Fibroblast of lung (primary cell): ENCODE measurements around the gene CEP170. TPM values are rescaled to one million over a fixed set of nuclear protein-coding genes. Genes with fewer than 3 reads are reported as not detected.

Experiments used
- DNase-seq, 2 donors: peaks; one replicate each; pipeline versions ENCODE4 v3.0.0 to v3.0.0-alpha.2; 2010; ENCODE audit warnings: low read depth in 2 of 2
- H2AFZ ChIP-seq: 2 replicates; pipeline ENCODE4 v1.5.1; 2012; ENCODE audit warnings: low read length, control low read depth, inconsistent platforms
- H3K27ac ChIP-seq: 2 replicates; pipeline ENCODE4 v1.5.1; 2011; ENCODE audit warnings: low read length, control low read depth; ENCODE audit not compliant: insufficient read depth
- H3K27me3 ChIP-seq: 2 replicates; pipeline ENCODE4 v1.5.1; 2011; ENCODE audit warnings: mild to moderate bottlenecking, low read length; ENCODE audit not compliant: control insufficient read depth, insufficient read depth
- H3K36me3 ChIP-seq: 2 replicates; pipeline ENCODE4 v1.5.1; 2011; ENCODE audit warnings: low read length; ENCODE audit not compliant: control insufficient read depth, insufficient read depth
- H3K4me1 ChIP-seq: 2 replicates; pipeline ENCODE4 v1.5.1; 2011; ENCODE audit warnings: low read length; ENCODE audit not compliant: control insufficient read depth, insufficient read depth; ENCODE audit errors: extremely low read depth
- H3K4me2 ChIP-seq: 2 replicates; pipeline ENCODE4 v1.5.1; 2011; ENCODE audit warnings: low read length, control low read depth; ENCODE audit not compliant: insufficient read depth; ENCODE audit errors: extremely low read depth
- H3K4me3 ChIP-seq, 4 experiments: fragments of 200-600 bp in 1 of 4; sonication (generic) in 1 of 4; replicated peaks in 1 of 4; 2 replicates each; pipeline ENCODE4 v1.5.1; 2011 to 2016; ENCODE audit warnings: low read length in 4 of 4, low read depth in 3 of 4, mild to moderate bottlenecking in 3 of 4, control low read depth in 2 of 4, inconsistent platforms in 1 of 4, mixed read lengths in 1 of 4; ENCODE audit not compliant: insufficient read depth in 1 of 4; ENCODE audit errors: control extremely low read depth in 1 of 4
- H3K79me2 ChIP-seq: 2 replicates; pipeline ENCODE4 v1.5.1; 2012; ENCODE audit warnings: mild to moderate bottlenecking, low read length, inconsistent platforms; ENCODE audit not compliant: control insufficient read depth, insufficient read depth
- H3K9ac ChIP-seq: 2 replicates; pipeline ENCODE4 v1.5.1; 2011; ENCODE audit warnings: mild to moderate bottlenecking, low read length, control low read depth; ENCODE audit not compliant: insufficient read depth
- H3K9me3 ChIP-seq: 2 replicates; pipeline ENCODE4 v1.5.1; 2012; ENCODE audit warnings: low read depth, low read length; ENCODE audit not compliant: control insufficient read depth, insufficient read depth
- H4K20me1 ChIP-seq: 2 replicates; pipeline ENCODE4 v1.5.1; 2011; ENCODE audit warnings: low read length; ENCODE audit not compliant: control insufficient read depth, insufficient read depth; ENCODE audit errors: extremely low read depth
- CTCF ChIP-seq, 2 donors: IDR thresholded peaks in 1 of 2; conservative IDR thresholded peaks in 1 of 2; 1 replicate in 1 of 2; 2 replicates in 1 of 2; pipeline ENCODE4 v1.5.1; 2011 to 2012; ENCODE audit warnings: low read length in 2 of 2, control low read depth in 1 of 2, inconsistent platforms in 1 of 2, low read depth in 1 of 2, mild to moderate bottlenecking in 1 of 2
- EZH2 ChIP-seq: IDR thresholded peaks from 2 replicates; pipeline ENCODE4 v1.5.1; 2012; ENCODE audit warnings: low read length, control low read depth, mild to moderate bottlenecking; ENCODE audit errors: missing control alignments
- polyA plus RNA-seq, 2 donors: library from polyadenylated mRNA; depleted of rRNA in 1 of 2; stranded (reverse) in 1 of 2; unstranded in 1 of 2; fragments of >200 nt; gene quantifications; 2 replicates each; pipeline ENCODE4 v1.2.1, GENCODE V29; 2011 to 2012; ENCODE audit warnings: missing spikeins in 1 of 2
- total RNA-seq: library from RNA; depleted of rRNA; stranded (reverse); fragments of >200 nt; gene quantifications from 2 replicates; pipeline ENCODE4 v1.2.1, GENCODE V29; 2014

Gene CEP170
- total and polyA plus RNA-seq, 2 donors (not counting 1 experiment from before 2014, with no cell fraction given): 86.0 to 92.0 TPM

- TF ChIP-seq CTCF (conservative IDR thresholded peaks at IDR 0.05 in 1 of 2, IDR thresholded peaks at IDR 0.05 in 1 of 2; ENCODE audit: low read depth in 1 of 2, low read length in 2 of 2) (no peak), EZH2 (no peak)
- peaks cover 2% of the 10 kb centered on the region for H3K4me1 ChIP-seq
- DNase-seq: peak; percentile 100
- H2AFZ ChIP-seq: peak within 1 kb of the TSS; percentile 81
- H3K79me2 ChIP-seq: peaks cover 82% of the 10 kb centered on the region
- H3K4me3 ChIP-seq: peak within 1 kb of the TSS; percentile 88 to 96 (median 90)
- H3K9me3 ChIP-seq: no peaks in the 10 kb centered on the region
- H3K36me3 ChIP-seq: no peaks in the 10 kb centered on the region
- H4K20me1 ChIP-seq: no peaks in the 10 kb centered on the region
- H3K27me3 ChIP-seq: no peaks in the 10 kb centered on the region
- peak within 1 kb of the TSS; percentile 84 for H3K9ac ChIP-seq
- peak within 1 kb of the TSS; percentile 96 for H3K27ac ChIP-seq
- H3K4me2 ChIP-seq: peak within 1 kb of the TSS; percentile 85
These were observed 871 bp upstream of the CEP170 start, which contains the start of gene SDCCAG8 for GRCh38 chr1:243255791-243256512. Gene SDCCAG8, plus strand, starts transcription at chr1:243256041. Its CDS starts 133 bp downstream, at chr1:243256174.

GRCh38 chr1:243254233-243254926 is 701 bp downstream of the CEP170 start:
- H3K36me3 ChIP-seq: no peaks in the 10 kb centered on the region
- peak overlapping the region; percentile 87 to 97 (median 92) for H3K4me3 ChIP-seq
- H4K20me1 ChIP-seq: no peaks in the 10 kb centered on the region
- TF ChIP-seq CTCF (conservative IDR thresholded peaks at IDR 0.05 in 1 of 2, IDR thresholded peaks at IDR 0.05 in 1 of 2; ENCODE audit: low read depth in 1 of 2, low read length in 2 of 2): no peak
- TF ChIP-seq EZH2: no peak
- peaks cover 2% of the 10 kb centered on the region for H3K4me1 ChIP-seq
- no peaks in the 10 kb centered on the region for H3K9me3 ChIP-seq
- H3K4me2 ChIP-seq: peak overlapping the region; percentile 83
- H3K79me2 ChIP-seq: peaks cover 86% of the 10 kb centered on the region
- H3K9ac ChIP-seq: peak overlapping the region; percentile 84
- H3K27ac ChIP-seq: peak overlapping the region; percentile 96
- H2AFZ ChIP-seq: no peak overlapping the region
- no peaks in the 10 kb centered on the region for H3K27me3 ChIP-seq
- DNase-seq: peak; percentile 65 to 73

- H3K4me1 ChIP-seq: peaks cover 2% of the 10 kb centered on the region
- H2AFZ ChIP-seq: no peak overlapping the region
- no peaks in the 10 kb centered on the region for H3K27me3 ChIP-seq
- peaks cover 88% of the 10 kb centered on the region for H3K79me2 ChIP-seq
- no peak for TF ChIP-seq EZH2
- no peak for TF ChIP-seq CTCF (conservative IDR thresholded peaks at IDR 0.05 in 1 of 2, IDR thresholded peaks at IDR 0.05 in 1 of 2; ENCODE audit: low read depth in 1 of 2, low read length in 2 of 2)
- no peak for DNase-seq
- H3K36me3 ChIP-seq: no peaks in the 10 kb centered on the region
- H3K9ac ChIP-seq: peak overlapping the region; percentile 84
- no peaks in the 10 kb centered on the region for H3K9me3 ChIP-seq
- H3K4me2 ChIP-seq: peak overlapping the region; percentile 83
- peak overlapping the region; percentile 78 for H3K27ac ChIP-seq
- H4K20me1 ChIP-seq: no peaks in the 10 kb centered on the region
- H3K4me3 ChIP-seq: peak overlapping the region; percentile 57 to 97 (median 82)
These were observed 1.2 kb downstream of the CEP170 start for GRCh38 chr1:243253926-243254232.
